GM12878 (cell line): ENCODE results near the gene PSMB3. TPM values are rescaled to one million over a fixed set of nuclear protein-coding genes. Genes with fewer than 3 reads are reported as not detected.

Source experiments
- ATAC-seq: fragments of 200-7000 bp; cut with Tn5 transposase; 3 replicates; pipeline ENCODE4 v1.9.1; 2020; ENCODE audit warnings: mild to moderate bottlenecking, moderate library complexity
- BruUV-seq: library from RNA; stranded (reverse); fragments of 400-500 nt; replicated peaks from 2 replicates; lab custom pipeline; 2021; lab: Mats Ljungman, UMichigan
- CTCF ChIA-PET: fragments of 300-600 bp; sonication (Branson Sonifier 250); formaldehyde crosslinking; extraction: SDS; loops from one replicate; lab custom pipeline; 2021; ENCODE audit warnings: inconsistent platforms; lab: Yijun Ruan, JAX
- POLR2A ChIA-PET: fragments of 350-600 bp; formaldehyde crosslinking; extraction: SDS; loops from one replicate; lab custom pipeline; 2021; ENCODE audit warnings: inconsistent platforms; lab: Charles Lee
- RAD21 ChIA-PET: fragments of 300-600 bp; sonication (Branson Sonifier 250); formaldehyde crosslinking; loops from one replicate; lab custom pipeline; 2023; ENCODE audit warnings: antibody characterized with exemption; ENCODE audit not compliant: unreplicated experiment; lab: Charles Lee
- SMC1A ChIA-PET: fragments of 300-600 bp; sonication (Branson Sonifier 250); formaldehyde crosslinking; loops from one replicate; lab custom pipeline; 2023; ENCODE audit not compliant: unreplicated experiment, uncharacterized antibody; lab: Charles Lee
- DNase-seq: peaks from one replicate; pipeline ENCODE4 v3.0.0-alpha.2; 2011; ENCODE audit warnings: low read depth, low spot score
- FAIRE-seq: peaks from 3 replicates; lab custom pipeline; 2011; peaks lifted over from hg19 to GRCh38; lab: Jason Lieb, UNC
- H2AFZ ChIP-seq: 2 replicates; pipeline ENCODE4 v1.6.0; 2011; ENCODE audit warnings: low read depth, low read length, control low read depth; ENCODE audit not compliant: control insufficient read depth
- H3K27ac ChIP-seq: 2 replicates; pipeline ENCODE4 v1.5.1; 2011; ENCODE audit warnings: control low read depth; ENCODE audit not compliant: control insufficient read depth, insufficient read depth
- H3K27me3 ChIP-seq, 2 experiments: replicated peaks in 1 of 2; 2 replicates each; pipeline versions ENCODE4 v1.6.0 to v1.6.1; 2011; ENCODE audit warnings: low read length in 1 of 2; ENCODE audit not compliant: control insufficient read depth in 2 of 2, insufficient read depth in 2 of 2
- H3K36me3 ChIP-seq, 2 experiments: 2 replicates each; pipeline ENCODE4 v1.5.1; 2011; ENCODE audit warnings: low read length in 1 of 2; ENCODE audit not compliant: control insufficient read depth in 2 of 2, insufficient read depth in 2 of 2
- H3K4me1 ChIP-seq: 2 replicates; pipeline ENCODE4 v1.6.1; 2011; ENCODE audit warnings: mild to moderate bottlenecking, low read length, moderate library complexity, mixed read lengths; ENCODE audit not compliant: control insufficient read depth, insufficient read depth
- H3K4me2 ChIP-seq: 2 replicates; pipeline ENCODE4 v1.6.0; 2011; ENCODE audit warnings: control low read depth; ENCODE audit not compliant: control insufficient read depth, insufficient read depth
- H3K4me3 ChIP-seq: fragments of 200-600 bp; sonication (generic); 2 replicates; pipeline ENCODE4 v1.5.1; 2016
- H3K79me2 ChIP-seq: 2 replicates; pipeline ENCODE4 v1.6.0; 2011; ENCODE audit warnings: low read length; ENCODE audit not compliant: control insufficient read depth, insufficient read depth
- H3K9ac ChIP-seq: 2 replicates; pipeline ENCODE4 v1.8.0; 2011; ENCODE audit warnings: low read length, control low read depth, mixed read lengths; ENCODE audit not compliant: control insufficient read depth, insufficient read depth
- H3K9me3 ChIP-seq: replicated peaks from 3 replicates; pipeline ENCODE4 v1.5.1; 2011; ENCODE audit warnings: mild to moderate bottlenecking, low read length; ENCODE audit not compliant: control insufficient read depth, insufficient read depth
- H4K20me1 ChIP-seq: 2 replicates; pipeline ENCODE4 v1.6.0; 2011; ENCODE audit not compliant: control insufficient read depth, insufficient read depth
- BHLHE40 ChIP-seq, 2 experiments: fragments of 450-650 bp in 1 of 2; IDR thresholded peaks; 2 replicates each; pipeline ENCODE4 v1.6.1; 2011 to 2017; ENCODE audit warnings: low read depth in 2 of 2, borderline replicate concordance in 1 of 2, improper control_type of control experiment in 1 of 2, low read length in 1 of 2, mild to moderate bottlenecking in 1 of 2
- CREB1 ChIP-seq: IDR thresholded peaks from 2 replicates; pipeline ENCODE4 v1.6.1; 2012; ENCODE audit warnings: low read depth, mild to moderate bottlenecking, inconsistent platforms
- DPF2 ChIP-seq: fragments of 450-650 bp; IDR thresholded peaks from 2 replicates; pipeline ENCODE4 v1.6.1; 2017; ENCODE audit warnings: mild to moderate bottlenecking
- EED ChIP-seq: sonication (generic); IDR thresholded peaks from 2 replicates; pipeline ENCODE4 v1.6.1; 2016; ENCODE audit warnings: antibody characterized with exemption, low read depth
- GATAD2B ChIP-seq: fragments of 450-650 bp; conservative IDR thresholded peaks from 2 replicates; pipeline ENCODE4 v1.6.1; 2017; ENCODE audit warnings: low read depth, mild to moderate bottlenecking, moderate library complexity
- MEF2A ChIP-seq: IDR thresholded peaks from 2 replicates; pipeline ENCODE4 v1.6.1; 2011; ENCODE audit warnings: low read depth, mild to moderate bottlenecking, low read length, moderate library complexity; ENCODE audit not compliant: insufficient read depth
- MTA2 ChIP-seq: fragments of 450-650 bp; IDR thresholded peaks from 2 replicates; pipeline ENCODE4 v1.6.1; 2016; ENCODE audit warnings: low read depth, mild to moderate bottlenecking, moderate library complexity
- NBN ChIP-seq: fragments of 450-650 bp; IDR thresholded peaks from 2 replicates; pipeline ENCODE4 v1.6.1; 2016
- POU2F2 ChIP-seq: IDR thresholded peaks from 3 replicates; pipeline ENCODE4 v1.6.1; 2011; ENCODE audit warnings: low read depth, mild to moderate bottlenecking, low read length, borderline replicate concordance
- RAD21 ChIP-seq: IDR thresholded peaks from 2 replicates; pipeline ENCODE4 v1.6.1; 2011; ENCODE audit warnings: mild to moderate bottlenecking, low read depth, low read length, moderate library complexity; ENCODE audit not compliant: insufficient read depth
- SMAD1 ChIP-seq: fragments of 450-650 bp; IDR thresholded peaks from 2 replicates; pipeline ENCODE4 v1.6.1; 2018; ENCODE audit warnings: mild to moderate bottlenecking, low read depth; ENCODE audit not compliant: partially characterized antibody
- ZBED1 ChIP-seq: IDR thresholded peaks from 2 replicates; pipeline ENCODE4 v1.6.1; 2016; ENCODE audit warnings: borderline replicate concordance
- ZNF207 ChIP-seq: fragments of 450-650 bp; IDR thresholded peaks from 2 replicates; pipeline ENCODE4 v1.6.1; 2014; ENCODE audit warnings: antibody characterized with exemption, mild to moderate bottlenecking, borderline replicate concordance
- ZNF274 ChIP-seq: IDR thresholded peaks from one replicate; pipeline ENCODE4 v1.8.0; 2011; ENCODE audit not compliant: insufficient read length, insufficient read depth
- ZZZ3 ChIP-seq: IDR thresholded peaks from 2 replicates; pipeline ENCODE4 v1.6.1; 2011; ENCODE audit warnings: low read depth; ENCODE audit not compliant: control insufficient read depth, insufficient read length
- WGBS: methylation state at CpG from one replicate; pipeline ENCODE4 v1.1.6; 2016; ENCODE audit warnings: low lambda C conversion rate; ENCODE audit not compliant: insufficient replicate concordance, insufficient coverage; ENCODE audit errors: missing lambda C conversion rate; 5-methylcytosine and 5-hydroxymethylcytosine counted together
- in situ Hi-C: fragments of 300-500 bp; cut with MboI; formaldehyde crosslinking; loops from 9 replicates; pipeline ENCODE4 v1.14.3; 2018; ENCODE audit warnings: mixed read lengths
- intact Hi-C: fragments of 100-400 bp; cut with micrococcal nuclease; formaldehyde crosslinking; loops from one replicate; pipeline ENCODE4 v1.14.2; 2022; ENCODE audit not compliant: unreplicated experiment
- polyA plus RNA-seq, 11 experiments: library from polyadenylated mRNA; depleted of rRNA in 4 of 11; unstranded in 6 of 11; stranded (reverse) in 5 of 11; fragments of >200 nt; fragmentation: Nextera tagmentation in 4 of 11; fragmentation: Illumina TruSeq in 1 of 11; extraction: Ambion mirVana in 4 of 11; extraction: Trizol in 1 of 11; gene quantifications; 1 replicate in 1 of 11; 2 replicates in 10 of 11; pipeline versions ENCODE4 v1.2.1 to v1.2.3, GENCODE V29; 2011 to 2016; ENCODE audit warnings: inconsistent platforms in 2 of 11, missing spikeins in 2 of 11, low read depth in 1 of 11
- total RNA-seq, 4 experiments: library from RNA; depleted of rRNA in 3 of 4; stranded (reverse); fragments of >200 nt in 3 of 4; fragmentation: Illumina TruSeq in 1 of 4; extraction: Trizol in 1 of 4; gene quantifications; 2 replicates each; pipeline versions ENCODE4 v1.2.1 to v1.2.3, GENCODE V29; 2013 to 2021
- TF ChIP-seq, protein P1 (sequence below): fragments of 450-650 bp; IDR thresholded peaks from 2 replicates; pipeline ENCODE4 v1.6.1; 2016; ENCODE audit warnings: mild to moderate bottlenecking, moderate library complexity, borderline replicate concordance
- TF ChIP-seq, protein P2 (sequence below): fragments of 450-650 bp; IDR thresholded peaks from 2 replicates; pipeline ENCODE4 v1.6.1; 2014; ENCODE audit warnings: mild to moderate bottlenecking
- TF ChIP-seq, protein P3 (sequence below): fragments of 450-650 bp; conservative IDR thresholded peaks from 2 replicates; pipeline ENCODE4 v1.6.1; 2017; ENCODE audit warnings: mild to moderate bottlenecking, moderate library complexity

Gene PSMB3
- total and polyA plus RNA-seq, 10 of the 15 experiments (the other 5 are each of a cell fraction or from before 2014, with no cell fraction given): 300 to 2,130 (median 490) TPM

DNA sequence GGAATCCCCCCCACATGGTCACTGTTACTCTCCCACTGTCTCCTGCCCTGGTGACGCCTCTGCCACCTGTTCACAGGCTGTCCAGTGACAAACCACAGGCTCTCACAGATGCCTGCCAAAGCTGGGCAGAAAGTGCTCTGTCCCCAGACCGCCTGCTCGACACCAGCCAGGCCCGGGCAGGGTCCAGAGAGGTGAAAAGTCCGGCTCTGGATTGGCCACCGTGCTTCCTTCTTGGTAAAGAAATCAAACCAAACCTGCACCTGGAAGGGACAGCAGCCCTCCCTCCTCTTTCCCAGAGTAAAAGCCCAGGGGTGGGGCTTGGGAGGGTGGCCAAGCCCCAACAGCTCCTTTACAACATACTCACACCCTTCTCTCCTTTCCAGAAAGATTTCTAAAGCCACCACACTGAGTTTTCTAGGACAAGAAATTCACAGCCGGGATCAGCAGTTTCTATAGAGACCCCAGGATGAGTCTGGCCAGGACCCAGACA lies 10.6 kb upstream of the PSMB3 start:
- FAIRE-seq (no peak), ATAC-seq (no peak), DNase-seq (no peak)
- CTCF ChIA-PET: interaction anchor here (1.0 kb wide), 1 partner anchor 65 kb away, joined by 4 read pairs; no protein-coding TSS in a partner anchor
- SMC1A ChIA-PET: no interaction called here
- in situ Hi-C loops: no loop called here
- H3K27ac ChIP-seq: no peak overlapping the region
- H3K4me3 ChIP-seq: no peak overlapping the region
- H3K36me3 ChIP-seq: peaks cover 4 to 10% of the 10 kb centered on the region in 2 experiments; a peak in 3 of 4 replicates
- RAD21 ChIA-PET: no interaction called here
- intact Hi-C loops: no loop called here
- TF ChIP-seq, protein P1, sequence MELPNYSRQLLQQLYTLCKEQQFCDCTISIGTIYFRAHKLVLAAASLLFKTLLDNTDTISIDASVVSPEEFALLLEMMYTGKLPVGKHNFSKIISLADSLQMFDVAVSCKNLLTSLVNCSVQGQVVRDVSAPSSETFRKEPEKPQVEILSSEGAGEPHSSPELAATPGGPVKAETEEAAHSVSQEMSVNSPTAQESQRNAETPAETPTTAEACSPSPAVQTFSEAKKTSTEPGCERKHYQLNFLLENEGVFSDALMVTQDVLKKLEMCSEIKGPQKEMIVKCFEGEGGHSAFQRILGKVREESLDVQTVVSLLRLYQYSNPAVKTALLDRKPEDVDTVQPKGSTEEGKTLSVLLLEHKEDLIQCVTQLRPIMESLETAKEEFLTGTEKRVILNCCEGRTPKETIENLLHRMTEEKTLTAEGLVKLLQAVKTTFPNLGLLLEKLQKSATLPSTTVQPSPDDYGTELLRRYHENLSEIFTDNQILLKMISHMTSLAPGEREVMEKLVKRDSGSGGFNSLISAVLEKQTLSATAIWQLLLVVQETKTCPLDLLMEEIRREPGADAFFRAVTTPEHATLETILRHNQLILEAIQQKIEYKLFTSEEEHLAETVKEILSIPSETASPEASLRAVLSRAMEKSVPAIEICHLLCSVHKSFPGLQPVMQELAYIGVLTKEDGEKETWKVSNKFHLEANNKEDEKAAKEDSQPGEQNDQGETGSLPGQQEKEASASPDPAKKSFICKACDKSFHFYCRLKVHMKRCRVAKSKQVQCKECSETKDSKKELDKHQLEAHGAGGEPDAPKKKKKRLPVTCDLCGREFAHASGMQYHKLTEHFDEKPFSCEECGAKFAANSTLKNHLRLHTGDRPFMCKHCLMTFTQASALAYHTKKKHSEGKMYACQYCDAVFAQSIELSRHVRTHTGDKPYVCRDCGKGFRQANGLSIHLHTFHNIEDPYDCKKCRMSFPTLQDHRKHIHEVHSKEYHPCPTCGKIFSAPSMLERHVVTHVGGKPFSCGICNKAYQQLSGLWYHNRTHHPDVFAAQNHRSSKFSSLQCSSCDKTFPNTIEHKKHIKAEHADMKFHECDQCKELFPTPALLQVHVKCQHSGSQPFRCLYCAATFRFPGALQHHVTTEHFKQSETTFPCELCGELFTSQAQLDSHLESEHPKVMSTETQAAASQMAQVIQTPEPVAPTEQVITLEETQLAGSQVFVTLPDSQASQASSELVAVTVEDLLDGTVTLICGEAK: no peak
- TF ChIP-seq GATAD2B: no peak
- TF ChIP-seq EED: no peak
- no peak for TF ChIP-seq CREB1
- TF ChIP-seq NBN: no peak
- TF ChIP-seq ZZZ3: no peak
- TF ChIP-seq MEF2A: no peak
- TF ChIP-seq, protein P2, sequence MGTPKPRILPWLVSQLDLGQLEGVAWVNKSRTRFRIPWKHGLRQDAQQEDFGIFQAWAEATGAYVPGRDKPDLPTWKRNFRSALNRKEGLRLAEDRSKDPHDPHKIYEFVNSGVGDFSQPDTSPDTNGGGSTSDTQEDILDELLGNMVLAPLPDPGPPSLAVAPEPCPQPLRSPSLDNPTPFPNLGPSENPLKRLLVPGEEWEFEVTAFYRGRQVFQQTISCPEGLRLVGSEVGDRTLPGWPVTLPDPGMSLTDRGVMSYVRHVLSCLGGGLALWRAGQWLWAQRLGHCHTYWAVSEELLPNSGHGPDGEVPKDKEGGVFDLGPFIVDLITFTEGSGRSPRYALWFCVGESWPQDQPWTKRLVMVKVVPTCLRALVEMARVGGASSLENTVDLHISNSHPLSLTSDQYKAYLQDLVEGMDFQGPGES: no peak
- no peak for TF ChIP-seq MTA2
- no peak for TF ChIP-seq RAD21
- TF ChIP-seq ZNF274: no peak
- TF ChIP-seq DPF2: no peak
- TF ChIP-seq, protein P3, sequence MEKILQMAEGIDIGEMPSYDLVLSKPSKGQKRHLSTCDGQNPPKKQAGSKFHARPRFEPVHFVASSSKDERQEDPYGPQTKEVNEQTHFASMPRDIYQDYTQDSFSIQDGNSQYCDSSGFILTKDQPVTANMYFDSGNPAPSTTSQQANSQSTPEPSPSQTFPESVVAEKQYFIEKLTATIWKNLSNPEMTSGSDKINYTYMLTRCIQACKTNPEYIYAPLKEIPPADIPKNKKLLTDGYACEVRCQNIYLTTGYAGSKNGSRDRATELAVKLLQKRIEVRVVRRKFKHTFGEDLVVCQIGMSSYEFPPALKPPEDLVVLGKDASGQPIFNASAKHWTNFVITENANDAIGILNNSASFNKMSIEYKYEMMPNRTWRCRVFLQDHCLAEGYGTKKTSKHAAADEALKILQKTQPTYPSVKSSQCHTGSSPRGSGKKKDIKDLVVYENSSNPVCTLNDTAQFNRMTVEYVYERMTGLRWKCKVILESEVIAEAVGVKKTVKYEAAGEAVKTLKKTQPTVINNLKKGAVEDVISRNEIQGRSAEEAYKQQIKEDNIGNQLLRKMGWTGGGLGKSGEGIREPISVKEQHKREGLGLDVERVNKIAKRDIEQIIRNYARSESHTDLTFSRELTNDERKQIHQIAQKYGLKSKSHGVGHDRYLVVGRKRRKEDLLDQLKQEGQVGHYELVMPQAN: no peak
- no peak for TF ChIP-seq ZBED1
- TF ChIP-seq BHLHE40 (IDR thresholded peaks at IDR 0.05; ENCODE audit: borderline replicate concordance in 1 of 2, low read depth in 2 of 2, low read length in 1 of 2): no peak
- TF ChIP-seq SMAD1: no peak
- TF ChIP-seq ZNF207: no peak
- TF ChIP-seq POU2F2: no peak
- POLR2A ChIA-PET: no interaction called here
- 23% methylated on average over 7 of the region's 7 CpGs for WGBS
- H3K4me2 ChIP-seq: no peak overlapping the region
- H3K9me3 ChIP-seq: no peaks in the 10 kb centered on the region
- BruUV-seq: no TSS peak
- no peak overlapping the region for H3K9ac ChIP-seq
- peaks cover 35% of the 10 kb centered on the region for H3K79me2 ChIP-seq
- no peak overlapping the region for H2AFZ ChIP-seq
- peaks cover 33% of the 10 kb centered on the region for H3K4me1 ChIP-seq
- H3K27me3 ChIP-seq: no peaks in the 10 kb centered on the region
- no peaks in the 10 kb centered on the region for H4K20me1 ChIP-seq
